Breast epithelium (tissue), 3 donors: Measurements from ENCODE around the gene GMDS.

Source experiments
- POLR2A ChIP-seq: fragments of 450-650 bp; IDR thresholded peaks from one replicate; pipeline ENCODE4 v1.6.1; 2016; ENCODE audit warnings: antibody characterized with exemption, mild to moderate bottlenecking, moderate library complexity
- TF ChIP-seq, protein P1 (sequence below), 3 donors: fragments of 450-650 bp; IDR thresholded peaks; one replicate each; pipeline ENCODE4 v1.5.1; 2016 to 2017; ENCODE audit warnings: antibody characterized with exemption in 3 of 3, mild to moderate bottlenecking in 3 of 3, moderate library complexity in 3 of 3

DNA sequence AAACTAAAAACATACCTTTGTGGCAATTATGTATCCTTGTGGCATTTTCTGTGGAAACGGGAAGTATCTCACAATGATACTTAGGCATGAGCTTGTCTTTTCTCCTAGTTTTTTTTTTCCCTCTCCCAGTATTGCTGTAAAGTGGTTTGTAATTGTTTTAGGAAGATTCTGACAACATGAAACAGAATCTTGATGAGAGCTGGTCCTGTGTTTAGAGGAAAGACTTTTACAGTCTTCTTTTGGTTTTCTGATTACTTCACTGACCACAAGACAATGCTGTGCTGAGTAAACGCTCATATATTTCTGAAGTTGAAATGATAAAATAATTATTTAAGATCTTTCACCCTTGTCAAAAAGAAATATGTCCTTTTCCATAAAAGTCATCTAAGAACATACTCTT, 434.5 kb downstream of the GMDS start:
- TF ChIP-seq, protein P1, sequence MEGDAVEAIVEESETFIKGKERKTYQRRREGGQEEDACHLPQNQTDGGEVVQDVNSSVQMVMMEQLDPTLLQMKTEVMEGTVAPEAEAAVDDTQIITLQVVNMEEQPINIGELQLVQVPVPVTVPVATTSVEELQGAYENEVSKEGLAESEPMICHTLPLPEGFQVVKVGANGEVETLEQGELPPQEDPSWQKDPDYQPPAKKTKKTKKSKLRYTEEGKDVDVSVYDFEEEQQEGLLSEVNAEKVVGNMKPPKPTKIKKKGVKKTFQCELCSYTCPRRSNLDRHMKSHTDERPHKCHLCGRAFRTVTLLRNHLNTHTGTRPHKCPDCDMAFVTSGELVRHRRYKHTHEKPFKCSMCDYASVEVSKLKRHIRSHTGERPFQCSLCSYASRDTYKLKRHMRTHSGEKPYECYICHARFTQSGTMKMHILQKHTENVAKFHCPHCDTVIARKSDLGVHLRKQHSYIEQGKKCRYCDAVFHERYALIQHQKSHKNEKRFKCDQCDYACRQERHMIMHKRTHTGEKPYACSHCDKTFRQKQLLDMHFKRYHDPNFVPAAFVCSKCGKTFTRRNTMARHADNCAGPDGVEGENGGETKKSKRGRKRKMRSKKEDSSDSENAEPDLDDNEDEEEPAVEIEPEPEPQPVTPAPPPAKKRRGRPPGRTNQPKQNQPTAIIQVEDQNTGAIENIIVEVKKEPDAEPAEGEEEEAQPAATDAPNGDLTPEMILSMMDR (IDR thresholded peaks at IDR 0.05), result no peak
- no peak for TF ChIP-seq POLR2A
